Esophagus squamous epithelium (tissue), 4 donors: Measurements from ENCODE around the gene RPL19.

Experiments
- CTCF ChIP-seq, 6 experiments: fragments of 450-650 bp in 4 of 6; fragments of 200-600 bp in 2 of 6; sonication (generic) in 2 of 6; IDR thresholded peaks; one replicate each; pipeline ENCODE4 v1.5.1; 2016 to 2019; ENCODE audit warnings: antibody characterized with exemption in 6 of 6, mild to moderate bottlenecking in 4 of 6, moderate library complexity in 4 of 6
- POLR2A ChIP-seq, 4 donors: fragments of 450-650 bp; IDR thresholded peaks; one replicate each; pipeline ENCODE4 v1.6.1; 2017; ENCODE audit warnings: antibody characterized with exemption in 4 of 4, mild to moderate bottlenecking in 4 of 4, moderate library complexity in 3 of 4

GRCh38 chr17:39243155-39243554 lies 43.1 kb downstream of the RPL19 start:
- TF ChIP-seq CTCF (IDR thresholded peaks at IDR 0.05): no peak
- no peak for TF ChIP-seq POLR2A (IDR thresholded peaks at IDR 0.05)
